Endothelial cell of umbilical vein (primary cell): ENCODE results near the gene FGD3. TPM values are rescaled to one million over a fixed set of nuclear protein-coding genes. Genes with fewer than 3 reads are reported as not detected.

Experiments used
- BruUV-seq: library from RNA; stranded (reverse); fragments of 400-500 nt; replicated peaks from 2 replicates; lab custom pipeline; 2021; lab: Mats Ljungman, UMichigan
- CTCF ChIA-PET: fragments of 300-600, 350-600 bp; sonication (Branson Sonifier 250); formaldehyde crosslinking; loops from one replicate; lab custom pipeline; 2021; ENCODE audit warnings: antibody characterized with exemption, inconsistent platforms; lab: Charles Lee
- POLR2A ChIA-PET: fragments of 300-600, 350-600 bp; sonication (Branson Sonifier 250); formaldehyde crosslinking; loops from one replicate; lab custom pipeline; 2021; ENCODE audit warnings: antibody characterized with exemption, inconsistent platforms; lab: Charles Lee
- DNase-seq: peaks from one replicate; pipeline ENCODE4 v3.0.0-alpha.2; 2011; ENCODE audit warnings: low read depth, low spot score
- FAIRE-seq: peaks from 2 replicates; lab custom pipeline; 2011; peaks lifted over from hg19 to GRCh38; lab: Jason Lieb, UNC
- H2AFZ ChIP-seq: 2 replicates; pipeline ENCODE4 v1.6.0; 2012; ENCODE audit warnings: low read depth, low read length, control low read depth, inconsistent platforms
- H3K27ac ChIP-seq: 2 replicates; pipeline ENCODE4 v1.5.1; 2011; ENCODE audit warnings: low read depth, mild to moderate bottlenecking, control low read depth, low read length, moderate library complexity; ENCODE audit not compliant: insufficient read depth
- H3K27me3 ChIP-seq, 2 experiments: 2 replicates each; pipeline versions ENCODE4 v1.6.0 to v1.6.1; 2011; ENCODE audit warnings: low read length in 2 of 2, mixed read lengths in 1 of 2; ENCODE audit not compliant: control insufficient read depth in 2 of 2, insufficient read depth in 2 of 2
- H3K36me3 ChIP-seq, 2 experiments: 2 replicates in 1 of 2; 3 replicates in 1 of 2; pipeline ENCODE4 v1.5.1; 2011; ENCODE audit warnings: low read length in 2 of 2, mild to moderate bottlenecking in 1 of 2, moderate library complexity in 1 of 2; ENCODE audit not compliant: control insufficient read depth in 2 of 2, insufficient read depth in 2 of 2; ENCODE audit errors: extremely low read depth in 1 of 2
- H3K4me1 ChIP-seq: 3 replicates; pipeline ENCODE4 v1.5.1; 2011; ENCODE audit warnings: mild to moderate bottlenecking, low read length; ENCODE audit not compliant: control insufficient read depth, insufficient read depth; ENCODE audit errors: extremely low read depth
- H3K4me2 ChIP-seq: 2 replicates; pipeline ENCODE4 v1.6.1; 2011; ENCODE audit warnings: low read length, control low read depth, mixed read lengths; ENCODE audit not compliant: insufficient read depth
- H3K4me3 ChIP-seq, 3 experiments: fragments of 200-600 bp in 1 of 3; sonication (generic), shearing (Covaris generic) in 1 of 3; replicated peaks in 1 of 3; 2 replicates each; pipeline ENCODE4 v1.5.1; 2011 to 2016; ENCODE audit warnings: control low read depth in 3 of 3, low read length in 3 of 3, mild to moderate bottlenecking in 2 of 3, inconsistent platforms in 1 of 3, low read depth in 1 of 3, moderate library complexity in 1 of 3; ENCODE audit not compliant: insufficient read depth in 1 of 3
- H3K79me2 ChIP-seq: 2 replicates; pipeline ENCODE4 v1.6.0; 2012; ENCODE audit warnings: low read length, inconsistent platforms; ENCODE audit not compliant: control insufficient read depth, insufficient read depth
- H3K9ac ChIP-seq: replicated peaks from 2 replicates; pipeline ENCODE3; 2011; ENCODE audit warnings: low read length, control low read depth; ENCODE audit not compliant: insufficient read depth; ENCODE audit errors: extremely low read depth
- H3K9me1 ChIP-seq: replicated peaks from 3 replicates; pipeline ENCODE4 v1.6.0; 2011; ENCODE audit warnings: mild to moderate bottlenecking, low read length; ENCODE audit not compliant: control insufficient read depth, insufficient read depth; ENCODE audit errors: extremely low read depth
- H3K9me3 ChIP-seq: replicated peaks from 2 replicates; pipeline ENCODE4 v1.5.1; 2012; ENCODE audit warnings: low read length, inconsistent platforms; ENCODE audit not compliant: control insufficient read depth, insufficient read depth
- H4K20me1 ChIP-seq: replicated peaks from 2 replicates; pipeline ENCODE3; 2011; ENCODE audit warnings: mild to moderate bottlenecking, low read length; ENCODE audit not compliant: control insufficient read depth, insufficient read depth; ENCODE audit errors: extremely low read depth
- CTCF ChIP-seq, 2 donors: IDR thresholded peaks; 1 replicate in 1 of 2; 2 replicates in 1 of 2; pipeline ENCODE4 v1.5.1; 2011; ENCODE audit warnings: low read length in 2 of 2, mild to moderate bottlenecking in 2 of 2, moderate library complexity in 2 of 2, control low read depth in 1 of 2, inconsistent platforms in 1 of 2, low read depth in 1 of 2; ENCODE audit not compliant: insufficient read depth in 1 of 2; ENCODE audit errors: extremely low read depth in 1 of 2
- EZH2 ChIP-seq: IDR thresholded peaks from 2 replicates; pipeline ENCODE4 v1.6.1; 2012; ENCODE audit warnings: borderline replicate concordance, low read depth, mild to moderate bottlenecking, moderate library complexity, low read length, inconsistent platforms; ENCODE audit not compliant: severe bottlenecking
- FOS ChIP-seq: IDR thresholded peaks from 2 replicates; pipeline ENCODE4 v1.6.1; 2011; ENCODE audit warnings: mild to moderate bottlenecking, low read length, moderate library complexity, borderline replicate concordance; ENCODE audit not compliant: insufficient read depth
- GATA2 ChIP-seq: IDR thresholded peaks from 2 replicates; pipeline ENCODE4 v1.7.0; 2011; ENCODE audit warnings: low read depth, mild to moderate bottlenecking, moderate library complexity, mixed read lengths, low read length; ENCODE audit not compliant: insufficient read length, insufficient read depth
- JUN ChIP-seq: IDR thresholded peaks from 2 replicates; pipeline ENCODE4 v1.6.1; 2011; ENCODE audit warnings: borderline replicate concordance, low read depth; ENCODE audit not compliant: insufficient read length, insufficient read depth
- MAX ChIP-seq: IDR thresholded peaks from 2 replicates; pipeline ENCODE4 v1.6.1; 2011; ENCODE audit not compliant: insufficient read depth, insufficient read length
- MYC ChIP-seq: IDR thresholded peaks from one replicate; pipeline ENCODE4 v1.6.1; 2011; ENCODE audit warnings: mild to moderate bottlenecking, low read depth, low read length
- POLR2A ChIP-seq: IDR thresholded peaks from 2 replicates; pipeline ENCODE4 v1.6.1; 2012; ENCODE audit warnings: low read depth, mild to moderate bottlenecking, control low read depth, low read length
- POLR2AphosphoS5 ChIP-seq: IDR thresholded peaks from 2 replicates; pipeline ENCODE4 v1.6.1; 2012; ENCODE audit warnings: low read depth, mild to moderate bottlenecking, control low read depth, low read length, moderate library complexity; ENCODE audit not compliant: insufficient read depth
- dilution Hi-C: fragments of 300-500 bp; cut with MboI; formaldehyde crosslinking; loops from one replicate; pipeline ENCODE4 v1.15.0; 2019; ENCODE audit warnings: low sequenced_read_pairs; ENCODE audit not compliant: extremely low pct_ligation_motif_present
- intact Hi-C: fragments of 100-400 bp; cut with micrococcal nuclease; formaldehyde crosslinking; loops from one replicate; pipeline ENCODE4 v1.10.0; 2022
- polyA plus RNA-seq, 4 experiments: library from polyadenylated mRNA; depleted of rRNA in 3 of 4; stranded (reverse) in 3 of 4; unstranded in 1 of 4; fragments of >200 nt; gene quantifications; 2 replicates each; pipeline versions ENCODE4 v1.2.1 to v1.2.3, GENCODE V29; 2011 to 2012; ENCODE audit warnings: missing spikeins in 1 of 4
- total RNA-seq: library from RNA; stranded (reverse); gene quantifications from 2 replicates; pipeline ENCODE4 v1.2.3, GENCODE V29; 2021

FGD3 gene
- total and polyA plus RNA-seq, 2 donors (not counting 3 experiments of a cell fraction or from before 2014, with no cell fraction given), result not detected

- no peaks in the 10 kb centered on the region for H3K4me1 ChIP-seq
- FAIRE-seq (no peak), DNase-seq (no peak)
- no peaks in the 10 kb centered on the region for H4K20me1 ChIP-seq
- H3K27me3 ChIP-seq, result peaks cover 0 to 3% of the 10 kb centered on the region in 2 experiments
- no TSS peak for BruUV-seq
- dilution Hi-C loops (no loop called here), intact Hi-C loops (no loop called here)
- POLR2A ChIA-PET, result no interaction called here
- H3K9me1 ChIP-seq, result no peaks in the 10 kb centered on the region
- H3K4me2 ChIP-seq, result no peak overlapping the region
- TF ChIP-seq JUN (no peak), POLR2AphosphoS5 (no peak), MYC (no peak), EZH2 (no peak), POLR2A (no peak), GATA2 (no peak), MAX (no peak), FOS (no peak)
- no peak overlapping the region for H3K27ac ChIP-seq
- H3K9me3 ChIP-seq, result no peaks in the 10 kb centered on the region
- no peaks in the 10 kb centered on the region for H3K36me3 ChIP-seq
- H3K9ac ChIP-seq, result no peak overlapping the region
- CTCF ChIA-PET, result no interaction called here
- no peak overlapping the region for H3K4me3 ChIP-seq
- H3K79me2 ChIP-seq, result no peaks in the 10 kb centered on the region
- H2AFZ ChIP-seq, result no peak overlapping the region
Measured at GRCh38 chr9:93068956-93069355, 121.6 kb downstream of the FGD3 start.

GRCh38 chr9:93071464-93071863 lies 124.1 kb downstream of the FGD3 start:
- FAIRE-seq (peak; percentile 56), DNase-seq (peak; percentile 5)
- no peaks in the 10 kb centered on the region for H3K36me3 ChIP-seq
- H3K27ac ChIP-seq, result no peak overlapping the region
- dilution Hi-C loops, result no loop called here
- H3K4me2 ChIP-seq, result no peak overlapping the region
- no peak overlapping the region for H3K4me3 ChIP-seq
- H3K9me1 ChIP-seq, result no peaks in the 10 kb centered on the region
- BruUV-seq, result no TSS peak
- no peaks in the 10 kb centered on the region for H3K4me1 ChIP-seq
- H3K27me3 ChIP-seq, result peaks cover 0 to 3% of the 10 kb centered on the region in 2 experiments
- no peak overlapping the region for H2AFZ ChIP-seq
- CTCF ChIA-PET, result interaction anchor here (0.8 kb wide), 1 partner anchor 68 kb away, joined by 3 read pairs; no protein-coding TSS in a partner anchor
- no peaks in the 10 kb centered on the region for H3K79me2 ChIP-seq
- no peaks in the 10 kb centered on the region for H4K20me1 ChIP-seq
- POLR2A ChIA-PET, result no interaction called here
- H3K9ac ChIP-seq, result no peak overlapping the region
- H3K9me3 ChIP-seq, result no peaks in the 10 kb centered on the region
- TF ChIP-seq CTCF (IDR thresholded peaks at IDR 0.05; ENCODE audit: extremely low read depth in 1 of 2, insufficient read depth in 1 of 2, low read depth in 1 of 2, low read length in 2 of 2) (no peak), POLR2A (no peak), POLR2AphosphoS5 (no peak), GATA2 (no peak), FOS (no peak), MAX (no peak), JUN (no peak), MYC (no peak), EZH2 (no peak)
- intact Hi-C loops, result no loop called here
